ENCODE results near the gene NSD1. TPM values are rescaled to one million over a fixed set of nuclear protein-coding genes. Genes with fewer than 3 reads are reported as not detected.

NSD1 gene
- total RNA-seq, 1 experiment from 2014 or later: 48.9 TPM

GRCh38 chr5:177195307-177195952 lies 61.9 kb downstream of the NSD1 start:
- H3K9ac ChIP-seq (ENCODE audit: low read length): no peak overlapping the region
- H3K9me3 ChIP-seq (ENCODE audit: low read length): no peaks in the 10 kb centered on the region
- H4K20me1 ChIP-seq (ENCODE audit: low read length): no peaks in the 10 kb centered on the region
- H3K4me3 ChIP-seq (ENCODE audit: low read length): no peak overlapping the region
- no peaks in the 10 kb centered on the region for H3K9me2 ChIP-seq (replicated peaks; ENCODE audit: low read length)
- no peak overlapping the region for H2AFZ ChIP-seq (ENCODE audit: low read length)
- ATAC-seq: no peak
- H3K4me1 ChIP-seq (ENCODE audit: insufficient read depth, low read length): peaks cover 17% of the 10 kb centered on the region
- H3K36me3 ChIP-seq (ENCODE audit: low read depth, low read length): peaks cover 23% of the 10 kb centered on the region
- H3K4me2 ChIP-seq (ENCODE audit: low read length): no peak overlapping the region
- H3K27ac ChIP-seq (ENCODE audit: low read length): no peak overlapping the region
- no peaks in the 10 kb centered on the region for H3K27me3 ChIP-seq (ENCODE audit: low read length)
- CTCF ChIA-PET: no interaction called here
- BruUV-seq (replicated peaks): no TSS peak
- POLR2A ChIA-PET (ENCODE audit: unreplicated experiment): no interaction called here
- TF ChIP-seq EZH2 (IDR thresholded peaks at IDR 0.05; ENCODE audit: low read length, unreplicated experiment) (no peak), CTCF (conservative IDR thresholded peaks at IDR 0.05; ENCODE audit: low read depth, low read length) (no peak), EZH2phosphoT487 (IDR thresholded peaks at IDR 0.05; ENCODE audit: borderline replicate concordance, low read length) (no peak)
- H3K79me2 ChIP-seq (ENCODE audit: low read length): peaks cover 18% of the 10 kb centered on the region
- H3F3A ChIP-seq (ENCODE audit: low read length, unreplicated experiment): no peaks in the 10 kb centered on the region
- intact Hi-C loops (cut with micrococcal nuclease): no loop called here
- DNase-seq: no peak

- Histone ChIP-seq H3K9ac (ENCODE audit: low read length) (no peak overlapping the region), H3K4me2 (ENCODE audit: low read length) (no peak overlapping the region), H2AFZ (ENCODE audit: low read length) (no peak overlapping the region), H3F3A (ENCODE audit: low read length, unreplicated experiment) (no peaks in the 10 kb centered on the region), H3K79me2 (ENCODE audit: low read length) (peaks cover 15% of the 10 kb centered on the region), H4K20me1 (ENCODE audit: low read length) (no peaks in the 10 kb centered on the region), H3K36me3 (ENCODE audit: low read depth, low read length) (peaks cover 32% of the 10 kb centered on the region), H3K4me1 (ENCODE audit: insufficient read depth, low read length) (peaks cover 13% of the 10 kb centered on the region), H3K27ac (ENCODE audit: low read length) (no peak overlapping the region), H3K4me3 (ENCODE audit: low read length) (no peak overlapping the region), H3K9me2 (replicated peaks; ENCODE audit: low read length) (no peaks in the 10 kb centered on the region), H3K9me3 (ENCODE audit: low read length) (no peaks in the 10 kb centered on the region), H3K27me3 (ENCODE audit: low read length) (no peaks in the 10 kb centered on the region)
- no TSS peak for BruUV-seq (replicated peaks)
- DNase-seq (no peak), ATAC-seq (no peak)
- intact Hi-C loops (cut with micrococcal nuclease): no loop called here
- TF ChIP-seq CTCF (conservative IDR thresholded peaks at IDR 0.05; ENCODE audit: low read depth, low read length): no peak
- TF ChIP-seq EZH2phosphoT487 (IDR thresholded peaks at IDR 0.05; ENCODE audit: borderline replicate concordance, low read length): no peak
- TF ChIP-seq EZH2 (IDR thresholded peaks at IDR 0.05; ENCODE audit: low read length, unreplicated experiment): no peak
- POLR2A ChIA-PET (ENCODE audit: unreplicated experiment): no interaction called here
- CTCF ChIA-PET: no interaction called here
Measured at GRCh38 chr5:177198738-177199137, 65.2 kb downstream of the NSD1 start.

- DNase-seq (no peak), ATAC-seq (no peak)
- Histone ChIP-seq H3K9ac (ENCODE audit: low read length) (no peak overlapping the region), H3K27ac (ENCODE audit: low read length) (no peak overlapping the region), H3K79me2 (ENCODE audit: low read length) (no peaks in the 10 kb centered on the region), H3K4me2 (ENCODE audit: low read length) (no peak overlapping the region), H3K9me3 (ENCODE audit: low read length) (no peaks in the 10 kb centered on the region), H3K27me3 (ENCODE audit: low read length) (no peaks in the 10 kb centered on the region), H4K20me1 (ENCODE audit: low read length) (no peaks in the 10 kb centered on the region), H3K4me3 (ENCODE audit: low read length) (no peak overlapping the region), H3K4me1 (ENCODE audit: insufficient read depth, low read length) (no peaks in the 10 kb centered on the region), H2AFZ (ENCODE audit: low read length) (no peak overlapping the region), H3F3A (ENCODE audit: low read length, unreplicated experiment) (no peaks in the 10 kb centered on the region), H3K9me2 (replicated peaks; ENCODE audit: low read length) (no peaks in the 10 kb centered on the region), H3K36me3 (ENCODE audit: low read depth, low read length) (peaks cover 30% of the 10 kb centered on the region)
- BruUV-seq (replicated peaks): no TSS peak
- intact Hi-C loops (cut with micrococcal nuclease): no loop called here
- ChIA-PET POLR2A (ENCODE audit: unreplicated experiment) (interaction anchor here (0.6 kb wide), 1 partner anchor 10 kb away, joined by 15 read pairs; no protein-coding TSS in a partner anchor), CTCF (no interaction called here)
- no peak for TF ChIP-seq EZH2phosphoT487 (IDR thresholded peaks at IDR 0.05; ENCODE audit: borderline replicate concordance, low read length)
- no peak for TF ChIP-seq EZH2 (IDR thresholded peaks at IDR 0.05; ENCODE audit: low read length, unreplicated experiment)
- TF ChIP-seq CTCF (conservative IDR thresholded peaks at IDR 0.05; ENCODE audit: low read depth, low read length): no peak
Measured at GRCh38 chr5:177204281-177204680, 70.7 kb downstream of the NSD1 start.
